ENCODE measurements around the gene LRP1.

GRCh38 chr12:57200497-57200896, 72.2 kb downstream of the LRP1 start:
- TF ChIP-seq CTCF (IDR thresholded peaks at IDR 0.05; ENCODE audit: low read depth, low read length) (no peak), POLR2A (IDR thresholded peaks at IDR 0.05; ENCODE audit: extremely low read depth, insufficient read length) (no peak), MAX (IDR thresholded peaks at IDR 0.05; ENCODE audit: low read depth, low read length) (no peak)
